HG03108 (cell line): ENCODE measurements around the gene SIGLEC9.

Experiments
- ATAC-seq: cut with Tn5 transposase; IDR thresholded peaks from one replicate; pipeline ENCODE4 v1.9.1; 2021; ENCODE audit warnings: moderate library complexity; ENCODE audit not compliant: unreplicated experiment

The SIGLEC9 gene

GRCh38 chr19:51173681-51174080 lies 49.0 kb downstream of the SIGLEC9 start:
- ATAC-seq: no peak

- no peak for ATAC-seq
These were observed 54.5 kb downstream of the SIGLEC9 start for GRCh38 chr19:51179256-51179655.
